Esophagus (tissue), 2 donors: ENCODE results near the gene FOXF2. TPM values are rescaled to one million over a fixed set of nuclear protein-coding genes. Genes with fewer than 3 reads are reported as not detected.

Source experiments
- H3K27ac ChIP-seq, 2 donors: one replicate each; pipeline ENCODE4 v1.5.1; 2013; ENCODE audit warnings: low read depth in 2 of 2, mild to moderate bottlenecking in 2 of 2, inconsistent platforms in 1 of 2, low read length in 1 of 2, moderate library complexity in 1 of 2
- H3K27me3 ChIP-seq, 2 donors: one replicate each; pipeline ENCODE4 v1.6.1; 2013; ENCODE audit warnings: low read length in 2 of 2, control low read depth in 1 of 2, mild to moderate bottlenecking in 1 of 2; ENCODE audit not compliant: insufficient read depth in 2 of 2, control insufficient read depth in 1 of 2
- H3K36me3 ChIP-seq, 2 donors: one replicate each; pipeline ENCODE4 v1.6.1; 2013; ENCODE audit warnings: low read length in 1 of 2; ENCODE audit not compliant: control insufficient read depth in 2 of 2, insufficient read depth in 2 of 2
- H3K4me1 ChIP-seq, 2 donors: one replicate each; pipeline ENCODE4 v1.6.1; 2013; ENCODE audit warnings: low read length in 1 of 2; ENCODE audit not compliant: control insufficient read depth in 2 of 2, insufficient read depth in 2 of 2
- H3K4me3 ChIP-seq, 2 donors: one replicate each; pipeline ENCODE4 v1.5.1; 2013; ENCODE audit warnings: low read length in 2 of 2, mild to moderate bottlenecking in 2 of 2, low read depth in 1 of 2, moderate library complexity in 1 of 2
- H3K9me3 ChIP-seq, 2 donors: one replicate each; pipeline ENCODE4 v1.6.1; 2013; ENCODE audit warnings: mild to moderate bottlenecking in 2 of 2, low read depth in 1 of 2, low read length in 1 of 2, moderate library complexity in 1 of 2; ENCODE audit not compliant: control insufficient read depth in 2 of 2, insufficient read depth in 1 of 2
- WGBS, 2 donors: extraction: QIAGEN DNeasy Blood & Tissue Kit; methylation state at CpG; one replicate each; pipeline ENCODE4 v1.1.7; 2013; 5-methylcytosine and 5-hydroxymethylcytosine counted together
- polyA plus RNA-seq, 2 donors: library from polyadenylated mRNA; stranded (reverse); fragments of 200-250 nt; gene quantifications; one replicate each; pipeline ENCODE4 v1.2.3, GENCODE V29; 2013
- donor health status: healthy with polysubstance abuse.
- donor health status: Bipolar disorder and iron deficiency.

FOXF2 gene
- polyA plus RNA-seq, 2 donors: 2.3 to 8.1 TPM

DNA sequence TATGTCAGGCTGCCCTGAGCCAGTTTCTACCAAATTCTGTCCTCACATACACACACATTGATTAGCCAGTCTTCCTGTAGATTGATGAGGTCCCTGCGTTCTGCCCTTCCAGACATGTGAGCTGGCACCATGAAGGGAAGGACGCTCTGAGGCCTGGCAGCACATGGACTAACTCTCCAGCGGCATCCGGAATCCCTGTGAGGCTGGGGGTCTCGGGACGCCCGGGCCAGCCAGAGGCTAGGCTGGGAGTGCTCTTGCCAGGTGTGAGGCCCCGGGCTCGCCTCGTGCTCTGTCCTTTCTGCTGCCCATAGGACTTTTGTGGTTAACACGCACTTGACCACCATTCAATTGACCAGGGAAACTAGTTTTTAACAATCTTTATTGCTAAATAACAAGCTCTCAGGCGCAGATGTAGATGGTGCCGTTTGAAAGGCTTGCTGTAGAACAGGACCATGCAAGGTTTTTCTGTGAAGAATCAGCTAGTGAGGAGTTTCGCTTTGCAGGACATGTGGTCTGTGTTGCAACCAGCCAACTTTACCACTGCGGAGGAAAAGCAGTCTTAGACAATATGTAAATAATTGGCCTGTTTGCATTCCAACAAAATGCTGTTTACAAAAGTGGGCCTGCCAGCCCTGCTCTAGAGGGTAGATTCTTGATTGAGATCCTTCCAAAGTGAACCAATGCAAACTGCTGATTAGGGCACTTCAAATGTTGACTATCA is 29.3 kb downstream of the FOXF2 start:
- no peaks in the 10 kb centered on the region for H3K9me3 ChIP-seq
- no peaks in the 10 kb centered on the region for H3K36me3 ChIP-seq
- WGBS, 2 donors: 78 to 83% methylated on average over 15 of the region's 15 CpGs
- no peak overlapping the region for H3K27ac ChIP-seq
- no peaks in the 10 kb centered on the region for H3K4me1 ChIP-seq
- no peaks in the 10 kb centered on the region for H3K27me3 ChIP-seq
- H3K4me3 ChIP-seq: no peak overlapping the region

DNA sequence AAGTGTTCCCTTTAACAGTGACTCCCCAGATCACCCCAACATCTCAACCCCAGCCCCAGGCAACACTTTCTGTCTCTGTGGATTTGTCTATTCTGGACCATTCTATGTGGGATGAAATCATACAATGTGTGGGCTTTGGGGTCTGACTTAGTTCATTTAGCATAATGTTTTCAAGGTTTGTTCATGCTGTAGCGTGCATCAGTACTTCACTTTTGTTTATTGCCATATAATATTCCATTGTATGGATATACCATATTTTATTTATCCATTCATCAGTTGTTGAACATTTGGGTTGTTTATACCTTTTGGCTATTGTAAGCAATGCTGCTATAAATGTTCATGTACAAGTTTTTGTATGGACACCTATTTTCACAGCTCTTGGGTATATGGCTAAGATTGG is 31.0 kb downstream of the FOXF2 start:
- Histone ChIP-seq H3K4me1 (no peaks in the 10 kb centered on the region), H3K27me3 (no peaks in the 10 kb centered on the region), H3K27ac (no peak overlapping the region), H3K9me3 (no peaks in the 10 kb centered on the region), H3K36me3 (no peaks in the 10 kb centered on the region), H3K4me3 (no peak overlapping the region)
- WGBS, 2 donors: 86 to 92% methylated on average over 1 of the region's 1 CpG

DNA sequence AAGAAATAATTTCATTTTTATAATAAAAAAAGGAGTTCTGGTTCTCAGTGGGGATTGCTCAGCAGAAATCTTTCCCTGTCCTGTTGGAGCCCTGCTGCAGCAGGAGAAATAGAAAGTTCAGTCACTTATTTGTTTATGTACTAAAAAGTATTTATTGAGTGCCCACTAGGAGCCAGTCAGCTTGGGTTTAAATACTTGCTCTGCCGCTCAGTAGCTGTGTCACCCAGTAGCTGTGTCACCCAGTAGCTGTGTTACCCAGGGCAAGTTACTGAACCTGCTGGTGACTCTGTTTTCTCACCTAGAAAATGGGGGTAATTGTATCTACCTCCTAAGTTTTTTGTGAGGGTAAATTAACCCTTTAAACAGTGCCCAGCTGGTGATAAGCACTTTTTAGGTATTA is 32.9 kb downstream of the FOXF2 start:
- Histone ChIP-seq H3K4me1 (no peaks in the 10 kb centered on the region), H3K27me3 (peaks cover 0 to 3% of the 10 kb centered on the region in 2 donors), H3K9me3 (no peaks in the 10 kb centered on the region), H3K36me3 (no peaks in the 10 kb centered on the region), H3K4me3 (no peak overlapping the region), H3K27ac (no peak overlapping the region)
- WGBS, 2 donors: 88 to 95% methylated on average over 1 of the region's 1 CpG

DNA sequence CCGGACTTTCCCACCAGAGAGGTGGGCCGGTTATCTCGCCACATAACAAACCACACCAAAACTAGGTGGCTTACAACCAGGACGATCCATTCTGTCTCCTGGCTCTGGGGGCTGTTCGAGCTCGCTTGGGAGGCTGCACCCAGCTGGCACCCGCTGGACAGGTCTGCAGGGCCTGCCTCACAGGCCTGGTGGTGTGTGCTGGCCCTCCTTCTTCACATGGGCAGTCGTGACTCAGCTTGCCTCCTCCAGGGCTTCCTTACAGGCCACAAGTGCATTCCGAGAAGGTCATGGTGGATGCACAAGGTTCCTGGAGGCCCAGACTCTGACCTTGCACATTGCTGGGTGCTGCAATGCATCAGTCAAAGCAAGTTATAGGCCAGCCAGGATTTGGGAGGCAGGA is 34.2 kb downstream of the FOXF2 start:
- Histone ChIP-seq H3K4me1 (no peaks in the 10 kb centered on the region), H3K9me3 (no peaks in the 10 kb centered on the region), H3K27ac (no peak overlapping the region), H3K4me3 (no peak overlapping the region), H3K36me3 (no peaks in the 10 kb centered on the region), H3K27me3 (peaks cover 0 to 3% of the 10 kb centered on the region in 2 donors)
- WGBS, 2 donors: 88 to 91% methylated on average over 9 of the region's 9 CpGs

DNA sequence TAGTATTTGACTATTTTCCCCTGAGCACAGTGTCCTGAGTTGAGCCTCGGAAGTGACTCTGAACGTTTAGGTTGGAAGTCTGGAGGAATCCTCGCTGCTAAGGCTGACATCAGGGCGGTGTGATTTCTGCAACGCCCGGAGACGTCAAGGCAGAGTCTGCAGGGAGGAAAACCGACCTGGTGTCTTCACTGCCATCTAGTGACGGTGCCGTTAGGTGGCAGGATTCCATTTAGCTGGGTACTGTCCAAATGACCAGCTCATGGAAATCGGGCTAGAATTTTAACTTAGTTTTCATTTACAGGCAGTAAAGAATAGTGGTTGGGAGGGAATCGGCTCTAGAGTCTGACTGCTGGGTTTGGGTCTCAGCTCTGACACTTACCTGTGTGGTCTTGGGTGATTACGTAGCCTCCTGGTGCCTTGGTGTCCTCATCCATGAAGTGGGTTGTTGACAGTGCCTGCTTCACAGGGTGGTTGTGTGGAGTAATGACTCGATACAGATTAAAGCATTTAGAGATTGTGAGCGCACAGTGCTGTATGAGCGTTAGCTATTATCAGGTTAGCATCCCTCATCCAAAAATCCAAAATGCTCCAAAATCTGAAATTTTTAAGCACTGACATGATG is 35.0 kb downstream of the FOXF2 start:
- Histone ChIP-seq H3K27ac (no peak overlapping the region), H3K27me3 (peaks cover 0 to 3% of the 10 kb centered on the region in 2 donors), H3K9me3 (no peaks in the 10 kb centered on the region), H3K4me3 (no peak overlapping the region), H3K36me3 (no peaks in the 10 kb centered on the region), H3K4me1 (no peaks in the 10 kb centered on the region)
- 25% methylated on average over 16 of the region's 16 CpGs for WGBS, 2 donors

DNA sequence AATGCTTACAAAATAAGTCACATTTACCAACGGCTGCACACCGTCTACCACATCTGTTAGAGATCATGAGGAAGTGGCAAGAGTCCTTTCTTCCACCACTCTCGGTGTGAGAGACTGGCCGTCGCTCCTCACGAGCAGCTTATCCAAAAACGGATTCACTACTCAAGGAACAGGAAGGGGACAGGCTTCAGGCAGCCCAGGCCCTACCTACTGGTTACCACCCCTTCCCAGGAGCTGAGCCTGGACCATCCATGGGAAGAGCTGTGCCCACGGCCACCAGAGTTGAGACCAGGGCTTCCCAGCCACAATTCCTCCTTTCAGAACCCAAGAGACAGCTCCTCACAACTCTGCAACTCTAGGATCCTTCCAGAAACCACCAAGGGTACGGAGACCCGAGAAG is 37.0 kb downstream of the FOXF2 start:
- WGBS, 2 donors: 66 to 71% methylated on average over 10 of the region's 10 CpGs
- H3K4me3 ChIP-seq: no peak overlapping the region

DNA sequence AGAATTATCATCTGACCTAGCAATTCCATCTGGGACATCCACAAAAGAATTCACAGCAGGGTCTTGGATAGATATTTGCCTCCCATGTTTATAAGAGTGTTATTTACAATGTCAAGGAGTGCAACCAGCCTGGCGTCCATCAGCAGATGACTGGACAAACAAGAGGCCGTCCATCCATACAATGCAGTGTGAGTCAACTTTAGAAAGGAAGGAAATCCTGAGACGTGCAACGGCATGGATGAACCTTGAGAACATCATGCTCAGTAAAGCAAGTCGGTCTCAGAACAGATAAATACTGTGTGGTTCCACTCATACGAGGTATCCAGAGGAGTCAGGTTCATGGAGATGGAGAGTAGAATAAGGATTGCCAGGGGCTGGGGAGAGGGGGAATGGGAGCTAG is 46.4 kb downstream of the FOXF2 start:
- Histone ChIP-seq H3K27me3 (peaks cover 0 to 3% of the 10 kb centered on the region in 2 donors), H3K9me3 (no peaks in the 10 kb centered on the region), H3K27ac (no peak overlapping the region), H3K4me3 (no peak overlapping the region), H3K4me1 (no peaks in the 10 kb centered on the region), H3K36me3 (no peaks in the 10 kb centered on the region)
- WGBS, 2 donors: 38 to 41% methylated on average over 6 of the region's 6 CpGs

More for the DNA sequence above, 37.0 kb downstream of the FOXF2 start:
- no peaks in the 10 kb centered on the region for H3K9me3 ChIP-seq
- H3K27ac ChIP-seq: no peak overlapping the region
- no peaks in the 10 kb centered on the region for H3K36me3 ChIP-seq
- no peaks in the 10 kb centered on the region for H3K4me1 ChIP-seq
- peaks cover 0 to 3% of the 10 kb centered on the region in 2 donors for H3K27me3 ChIP-seq

DNA sequence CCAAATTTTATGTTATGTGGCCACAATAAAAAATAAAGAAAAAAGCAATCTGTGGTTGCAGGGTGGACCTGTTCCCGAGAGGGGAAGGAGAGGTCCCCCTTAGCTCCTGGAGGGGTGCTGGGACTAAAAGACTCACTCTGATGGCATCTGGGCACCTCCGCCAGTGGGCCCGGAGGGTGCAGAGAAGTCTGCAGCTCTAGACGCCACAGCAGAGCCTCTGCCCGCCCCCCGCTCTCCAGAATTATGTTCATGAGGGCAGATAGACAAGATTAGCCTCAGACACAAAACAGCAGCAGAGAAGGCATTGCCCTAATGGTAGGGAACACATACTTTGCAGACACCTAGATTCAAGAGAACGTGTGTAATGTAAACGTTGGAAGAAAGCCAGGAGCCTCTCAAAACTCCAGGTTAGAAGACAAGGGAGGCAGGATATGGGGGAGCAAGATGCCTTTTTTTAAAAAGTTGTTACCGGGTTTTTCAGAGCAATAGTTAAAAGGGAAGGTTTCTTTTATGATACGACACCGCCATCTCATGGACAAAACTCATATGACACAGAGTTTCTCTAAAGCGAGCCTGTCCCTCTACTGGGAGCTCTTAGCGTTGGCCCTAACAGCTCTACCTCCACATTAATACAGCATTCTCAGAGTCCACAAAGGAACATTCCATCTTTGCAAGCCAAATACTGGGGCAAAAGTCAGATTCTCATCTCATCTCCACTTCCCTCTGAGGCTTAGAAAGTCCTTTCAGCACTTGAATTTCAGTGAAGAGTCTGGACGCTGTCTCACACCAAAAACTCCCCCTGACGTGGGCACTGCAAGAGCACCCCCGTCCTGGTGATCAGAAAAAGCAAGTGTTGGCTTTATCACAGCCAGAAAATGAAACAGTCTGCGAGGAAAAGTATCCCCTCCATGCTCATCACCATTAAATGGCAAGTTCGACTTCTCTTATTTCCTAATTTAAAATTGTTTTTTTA is 47.2 kb downstream of the FOXF2 start:
- H3K27me3 ChIP-seq: peaks cover 0 to 3% of the 10 kb centered on the region in 2 donors
- H3K4me3 ChIP-seq: no peak overlapping the region
- H3K4me1 ChIP-seq: no peaks in the 10 kb centered on the region
- H3K9me3 ChIP-seq: no peaks in the 10 kb centered on the region
- H3K27ac ChIP-seq: no peak overlapping the region
- WGBS, 2 donors: 30 to 32% methylated on average over 18 of the region's 18 CpGs
- no peaks in the 10 kb centered on the region for H3K36me3 ChIP-seq

DNA sequence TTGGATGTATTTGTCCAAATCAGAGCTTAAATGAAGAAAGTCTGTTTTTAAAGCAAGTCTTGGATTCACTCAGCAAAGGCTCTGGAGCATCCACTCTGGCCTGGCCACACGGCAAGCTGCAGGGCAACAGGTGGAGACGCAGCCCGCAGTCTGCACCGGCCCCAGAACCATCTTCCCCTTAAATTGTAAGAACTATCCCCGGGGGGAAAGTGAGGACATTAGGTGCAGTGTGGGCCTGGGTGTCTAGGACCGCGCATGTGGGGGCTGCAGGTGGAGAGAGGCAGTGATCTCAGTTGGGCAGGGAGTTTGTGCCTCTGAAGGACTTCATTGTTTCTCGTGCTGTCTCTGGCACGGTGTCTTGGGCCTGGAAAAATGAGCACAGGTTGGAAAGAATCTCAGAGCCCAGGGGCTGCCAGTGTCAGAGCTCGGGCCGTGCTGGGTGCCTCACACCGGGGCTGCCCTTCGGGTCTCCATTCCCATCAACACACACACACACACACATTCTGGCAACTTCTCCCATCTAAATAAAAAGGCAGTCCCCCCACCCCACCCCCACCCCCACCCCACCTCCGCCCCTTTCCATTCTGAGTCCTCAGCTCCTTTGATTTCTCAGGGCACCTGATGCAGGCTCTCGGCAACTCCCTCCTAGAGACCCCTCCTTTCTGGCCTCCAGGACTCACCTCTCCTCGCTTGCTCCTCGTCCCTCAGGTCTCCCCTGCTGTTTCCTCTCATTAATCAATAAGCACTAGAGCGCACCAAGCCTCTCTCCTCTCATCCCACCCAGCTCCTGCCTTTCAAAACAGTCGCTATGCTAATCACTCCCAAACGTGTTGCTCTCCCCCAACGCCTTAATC is 48.4 kb downstream of the FOXF2 start:
- Histone ChIP-seq H3K4me1 (no peaks in the 10 kb centered on the region), H3K9me3 (no peaks in the 10 kb centered on the region), H3K27ac (no peak overlapping the region), H3K36me3 (no peaks in the 10 kb centered on the region), H3K27me3 (peaks cover 0 to 3% of the 10 kb centered on the region in 2 donors), H3K4me3 (no peak overlapping the region)
- WGBS, 2 donors: 70 to 74% methylated on average over 21 of the region's 21 CpGs
